ENCODE data around the gene BRWD1.

- TF ChIP-seq SPI1 (IDR thresholded peaks at IDR 0.05; ENCODE audit: low read depth, low read length) (no peak), POLR2A (IDR thresholded peaks at IDR 0.05; ENCODE audit: low read depth, low read length) (no peak), POLR2AphosphoS5 (IDR thresholded peaks at IDR 0.05; ENCODE audit: low read depth, low read length) (no peak), TAF1 (IDR thresholded peaks at IDR 0.05; ENCODE audit: low read depth, low read length) (no peak), PAX5 (IDR thresholded peaks at IDR 0.05; ENCODE audit: insufficient read depth, low read length, severe bottlenecking) (no peak)
Measured at GRCh38 chr21:39215078-39215477, 98.4 kb downstream of the BRWD1 start.
